Hair follicular keratinocyte (primary cell): ENCODE data around the gene MED13L. TPM values are rescaled to one million over a fixed set of nuclear protein-coding genes. Genes with fewer than 3 reads are reported as not detected.

Source experiments
- total RNA-seq: library from RNA; depleted of rRNA; stranded (reverse); fragments of >200 nt; gene quantifications from 2 replicates; pipeline ENCODE4 v1.2.3, GENCODE V29; 2015

Gene MED13L
- total RNA-seq: 22.7 and 37.6 TPM in 2 replicates

DNA sequence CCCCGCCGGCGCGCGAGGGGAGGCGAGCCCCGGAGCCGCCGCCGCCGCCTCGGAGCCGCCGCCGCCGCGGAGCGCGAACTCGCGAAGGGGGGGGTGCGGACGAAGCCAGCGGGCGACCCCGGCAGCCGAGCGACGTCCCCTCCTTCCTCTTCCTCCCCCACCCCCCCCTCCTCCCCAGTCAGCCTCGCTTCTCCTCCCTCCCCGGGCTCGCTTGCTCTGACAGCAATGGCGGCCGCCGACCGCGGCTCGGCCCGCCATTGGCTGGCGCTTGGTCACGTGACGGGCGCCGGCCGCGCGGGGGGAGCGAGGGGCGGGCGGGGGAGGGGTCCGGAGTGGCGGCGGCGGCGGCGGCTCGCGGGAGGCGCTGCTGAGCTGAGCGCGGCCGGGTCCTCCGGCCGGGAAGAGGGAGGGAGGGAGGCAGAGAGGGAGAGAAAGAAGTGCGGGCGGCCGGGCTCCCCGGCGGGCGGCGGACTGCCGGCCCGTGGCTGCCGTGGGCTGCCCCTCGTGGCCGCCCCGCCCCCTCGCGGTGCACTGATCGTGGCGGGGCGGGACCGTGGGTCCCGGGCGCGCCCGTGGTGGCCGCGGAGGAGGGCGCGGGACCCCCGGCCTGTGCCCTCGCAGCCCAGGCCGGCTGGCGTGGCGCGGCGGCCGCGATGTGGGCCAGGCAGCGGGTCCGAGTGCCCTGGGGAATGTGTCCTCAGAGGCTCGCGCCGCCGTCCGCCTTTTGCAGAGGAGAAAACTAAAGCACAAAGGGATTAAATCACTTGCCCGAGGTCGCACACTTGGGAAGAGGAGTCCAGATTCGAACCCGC, at the start of gene MED13L:
TSS of gene MED13L (minus strand) at position 227 of the 812 bp plus-strand sequence. CDS start 562 bp downstream, outside the sequence.

